Measurements from ENCODE around the gene ZFYVE9.
"Not testable (repeated sequence)": the region's sequence is repeated elsewhere in the genome, so short reads cannot be mapped to it uniquely, and the experiment has no call there.

The ZFYVE9 gene, protein sequence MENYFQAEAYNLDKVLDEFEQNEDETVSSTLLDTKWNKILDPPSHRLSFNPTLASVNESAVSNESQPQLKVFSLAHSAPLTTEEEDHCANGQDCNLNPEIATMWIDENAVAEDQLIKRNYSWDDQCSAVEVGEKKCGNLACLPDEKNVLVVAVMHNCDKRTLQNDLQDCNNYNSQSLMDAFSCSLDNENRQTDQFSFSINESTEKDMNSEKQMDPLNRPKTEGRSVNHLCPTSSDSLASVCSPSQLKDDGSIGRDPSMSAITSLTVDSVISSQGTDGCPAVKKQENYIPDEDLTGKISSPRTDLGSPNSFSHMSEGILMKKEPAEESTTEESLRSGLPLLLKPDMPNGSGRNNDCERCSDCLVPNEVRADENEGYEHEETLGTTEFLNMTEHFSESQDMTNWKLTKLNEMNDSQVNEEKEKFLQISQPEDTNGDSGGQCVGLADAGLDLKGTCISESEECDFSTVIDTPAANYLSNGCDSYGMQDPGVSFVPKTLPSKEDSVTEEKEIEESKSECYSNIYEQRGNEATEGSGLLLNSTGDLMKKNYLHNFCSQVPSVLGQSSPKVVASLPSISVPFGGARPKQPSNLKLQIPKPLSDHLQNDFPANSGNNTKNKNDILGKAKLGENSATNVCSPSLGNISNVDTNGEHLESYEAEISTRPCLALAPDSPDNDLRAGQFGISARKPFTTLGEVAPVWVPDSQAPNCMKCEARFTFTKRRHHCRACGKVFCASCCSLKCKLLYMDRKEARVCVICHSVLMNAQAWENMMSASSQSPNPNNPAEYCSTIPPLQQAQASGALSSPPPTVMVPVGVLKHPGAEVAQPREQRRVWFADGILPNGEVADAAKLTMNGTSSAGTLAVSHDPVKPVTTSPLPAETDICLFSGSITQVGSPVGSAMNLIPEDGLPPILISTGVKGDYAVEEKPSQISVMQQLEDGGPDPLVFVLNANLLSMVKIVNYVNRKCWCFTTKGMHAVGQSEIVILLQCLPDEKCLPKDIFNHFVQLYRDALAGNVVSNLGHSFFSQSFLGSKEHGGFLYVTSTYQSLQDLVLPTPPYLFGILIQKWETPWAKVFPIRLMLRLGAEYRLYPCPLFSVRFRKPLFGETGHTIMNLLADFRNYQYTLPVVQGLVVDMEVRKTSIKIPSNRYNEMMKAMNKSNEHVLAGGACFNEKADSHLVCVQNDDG (N-terminal part only)

DNA sequence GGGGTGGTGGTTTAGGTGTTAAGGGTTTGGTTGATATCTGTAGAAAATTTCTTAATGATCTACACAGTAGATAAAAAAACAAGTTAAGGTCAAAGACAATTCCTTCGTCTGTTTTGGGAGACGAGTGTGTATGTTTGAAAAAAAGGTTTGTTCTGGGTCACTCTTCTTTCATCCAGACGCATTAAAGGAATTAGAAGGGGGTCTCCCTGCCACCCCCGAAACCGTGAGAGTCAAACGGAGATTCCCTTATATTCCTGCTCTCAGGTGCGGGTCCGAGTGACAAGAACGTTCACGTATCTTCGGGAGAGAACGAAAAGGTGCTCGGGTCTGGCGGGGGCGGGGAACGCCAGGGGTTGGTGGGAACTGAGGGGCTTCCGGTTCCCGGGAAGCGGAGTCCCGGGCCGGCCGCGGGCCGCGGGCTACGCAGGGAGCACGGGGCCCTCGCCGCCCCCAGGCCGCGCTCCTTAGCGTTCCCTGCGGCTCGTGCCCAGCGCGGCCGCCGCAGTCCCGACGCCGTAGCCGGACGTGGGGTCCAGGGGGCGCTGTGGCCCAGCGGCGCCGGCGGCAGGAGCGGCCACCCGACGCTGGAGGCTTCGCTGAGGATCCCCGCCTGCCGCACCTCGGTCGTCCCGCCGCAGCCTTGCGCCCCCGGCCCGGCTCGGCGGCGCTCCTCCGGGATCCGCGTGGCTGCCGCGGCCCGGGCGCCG, at the start of gene ZFYVE9:
TSS of gene ZFYVE9 (plus strand) at position 577 of the 707 bp plus-strand sequence. CDS start 91,118 bp downstream, outside the sequence.
- DNase-seq: peak; percentile 86

DNA sequence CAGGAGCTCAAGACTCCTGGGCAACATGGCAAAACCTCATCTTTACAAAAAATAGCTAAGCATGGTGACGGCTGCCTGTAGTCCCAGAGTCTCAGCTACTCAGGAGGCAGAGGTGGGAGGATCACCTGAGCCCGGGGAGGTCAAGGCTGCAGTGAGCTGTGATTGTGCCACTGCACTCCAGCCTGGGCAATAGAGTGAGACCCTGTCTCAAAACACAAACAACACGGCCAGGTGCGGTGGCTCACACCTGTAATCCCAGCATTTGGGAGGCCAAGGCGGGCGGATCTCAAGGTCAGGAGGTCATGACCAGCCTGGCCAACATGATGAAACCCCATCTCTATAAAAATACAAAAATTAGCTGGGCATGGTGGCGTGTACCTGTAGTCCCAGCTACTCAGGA, 47.6 kb upstream of the ZFYVE9 start:
- not testable (repeated sequence) for DNase-seq

GRCh38 chr1:52096216-52096615, 45.7 kb upstream of the ZFYVE9 start:
- DNase-seq: no peak

GRCh38 chr1:52098139-52098871, 43.6 kb upstream of the ZFYVE9 start:
- DNase-seq: peak; percentile 11

DNA sequence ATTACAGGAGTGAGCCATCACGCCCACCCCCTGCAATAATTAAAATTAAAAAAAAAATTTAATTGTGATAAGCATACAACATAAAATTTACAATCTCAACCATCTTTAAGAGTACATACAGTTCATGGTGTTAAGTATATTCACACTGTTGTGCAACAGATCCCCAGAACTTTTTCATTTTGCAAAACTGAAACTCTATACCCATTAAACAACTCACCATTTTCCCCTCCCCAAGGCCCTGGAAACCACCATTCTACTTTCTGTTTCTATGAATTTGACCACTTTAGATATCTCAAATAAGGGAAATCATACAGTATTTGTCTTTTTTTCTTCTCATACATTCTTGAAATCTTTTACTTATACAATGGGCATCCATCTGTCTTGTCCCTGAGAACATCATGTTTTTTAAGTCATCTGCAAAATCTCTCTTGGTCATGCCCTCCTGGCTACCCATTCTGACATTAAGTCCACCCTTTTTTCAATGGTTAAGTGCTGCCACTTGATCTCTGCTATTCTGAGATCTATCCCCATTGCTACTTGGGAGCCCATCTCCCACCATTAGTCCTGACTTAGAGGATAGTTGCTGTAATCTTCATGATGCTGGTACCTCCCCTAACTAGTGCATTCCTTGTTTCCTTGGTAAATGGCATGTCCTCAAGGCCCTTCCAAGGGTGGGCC, 39.4 kb upstream of the ZFYVE9 start:
- no peak for DNase-seq

DNA sequence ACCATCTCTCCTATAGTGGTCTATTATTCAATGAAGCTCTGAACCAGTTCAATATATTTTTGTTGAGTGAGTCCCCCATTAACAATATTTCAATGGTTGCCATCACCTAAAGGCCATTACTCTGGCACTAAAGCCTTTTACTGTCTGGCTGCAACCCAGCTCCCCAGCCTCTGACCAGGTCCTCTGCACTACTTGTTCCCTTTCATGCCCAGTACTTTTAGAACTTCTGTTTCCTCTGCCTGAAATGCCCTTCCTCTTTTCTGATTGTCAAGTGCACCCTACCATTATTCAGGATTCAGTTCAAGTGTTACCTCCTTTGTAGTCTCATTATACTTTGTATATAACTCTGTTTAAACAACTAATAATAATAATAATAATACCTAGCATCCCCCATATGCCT, 30.4 kb upstream of the ZFYVE9 start:
- no peak for DNase-seq

DNA sequence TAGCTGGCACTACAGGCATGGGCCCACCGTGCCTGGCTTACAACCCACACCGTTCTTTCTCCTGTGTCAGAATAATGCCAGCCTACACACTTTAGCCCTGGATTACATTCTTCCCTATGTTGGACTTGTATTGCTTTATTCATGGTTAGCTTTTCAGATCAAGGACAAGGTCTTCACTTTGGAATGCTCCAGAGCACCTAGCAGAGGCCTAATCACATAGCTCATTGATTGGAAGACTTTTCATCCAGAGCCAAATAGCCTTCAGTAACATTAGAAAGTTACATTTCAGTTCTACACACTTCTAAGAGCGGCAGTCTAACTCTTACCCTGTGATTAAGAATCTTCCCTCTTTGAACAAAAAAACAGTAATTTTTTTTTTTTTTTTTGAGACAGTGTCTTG, 29.4 kb upstream of the ZFYVE9 start:
- DNase-seq: no peak

DNA sequence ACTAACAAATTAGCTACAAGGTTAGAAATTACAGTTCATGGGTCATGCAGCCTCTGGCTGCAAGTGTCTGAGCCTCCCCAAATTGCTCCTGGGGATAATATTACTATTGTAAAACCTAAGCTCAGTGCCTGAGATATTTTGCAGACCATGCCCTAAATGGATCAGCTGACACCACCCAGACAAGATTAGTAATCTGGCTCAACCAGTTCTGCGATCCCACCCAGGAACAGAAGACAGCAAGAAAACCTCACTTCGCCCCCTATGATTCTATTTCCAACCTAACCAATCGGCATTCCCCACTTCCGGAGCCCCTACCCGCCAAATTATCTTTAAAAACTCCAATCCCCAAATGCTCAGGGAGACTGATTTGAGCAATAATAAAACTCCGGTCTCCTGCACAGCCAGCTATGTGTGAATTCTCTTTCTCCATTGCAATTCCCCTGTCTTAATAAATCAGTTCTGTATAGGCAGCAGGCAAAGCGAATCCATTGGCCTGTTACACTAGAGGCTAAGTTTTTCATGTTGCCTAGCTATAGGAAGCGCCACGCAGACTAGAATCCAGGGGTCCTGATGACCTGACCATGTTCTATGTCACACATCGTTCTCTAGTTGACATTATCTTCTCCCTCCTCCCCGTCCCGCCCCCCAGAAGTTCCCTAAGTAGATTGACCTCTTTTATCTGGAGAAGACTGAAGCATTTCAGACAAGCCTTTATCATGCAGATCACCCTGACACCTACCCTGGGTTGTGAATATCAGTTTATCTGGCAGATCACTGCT, 22.4 kb upstream of the ZFYVE9 start:
- DNase-seq: no peak

DNA sequence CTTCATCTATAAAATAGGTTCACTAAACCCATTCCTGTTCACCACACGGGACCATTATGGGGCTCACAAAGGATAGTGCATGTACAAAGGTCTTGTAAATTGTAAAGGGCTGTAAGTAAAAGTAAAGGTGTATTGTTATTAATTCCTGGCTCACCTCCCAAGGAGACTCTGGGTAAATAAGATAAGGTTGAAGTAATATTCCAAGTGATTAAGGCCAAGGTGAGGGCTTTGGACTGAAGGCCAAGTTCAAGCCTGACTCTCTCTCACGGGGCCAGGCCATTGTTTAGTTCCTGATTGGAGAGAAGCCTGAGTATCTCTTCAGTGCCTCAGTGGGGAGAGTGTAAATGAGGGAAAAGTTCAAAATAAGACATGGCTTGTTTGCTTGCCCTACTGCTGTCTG, 19.5 kb upstream of the ZFYVE9 start:
- DNase-seq: no peak

DNA sequence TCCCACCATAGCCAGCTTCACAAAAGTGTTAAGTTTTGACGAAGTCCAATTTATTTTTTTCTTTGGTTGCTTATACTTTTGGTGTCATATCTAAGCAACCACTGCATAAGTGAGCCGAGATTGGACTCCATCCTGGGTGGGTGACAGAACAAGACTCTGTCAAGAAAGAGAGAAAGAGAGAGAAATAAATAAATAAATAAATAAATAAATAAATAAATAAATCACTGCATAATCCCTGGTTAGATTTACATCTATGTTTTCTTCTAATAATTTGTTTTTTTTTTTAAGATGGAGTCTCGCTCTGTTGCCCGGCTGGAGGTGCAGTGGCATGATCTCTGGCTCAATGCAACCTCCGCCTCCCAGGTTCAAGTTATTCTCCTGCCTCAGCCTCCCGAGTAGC, 18.3 kb upstream of the ZFYVE9 start:
- no peak for DNase-seq

DNA sequence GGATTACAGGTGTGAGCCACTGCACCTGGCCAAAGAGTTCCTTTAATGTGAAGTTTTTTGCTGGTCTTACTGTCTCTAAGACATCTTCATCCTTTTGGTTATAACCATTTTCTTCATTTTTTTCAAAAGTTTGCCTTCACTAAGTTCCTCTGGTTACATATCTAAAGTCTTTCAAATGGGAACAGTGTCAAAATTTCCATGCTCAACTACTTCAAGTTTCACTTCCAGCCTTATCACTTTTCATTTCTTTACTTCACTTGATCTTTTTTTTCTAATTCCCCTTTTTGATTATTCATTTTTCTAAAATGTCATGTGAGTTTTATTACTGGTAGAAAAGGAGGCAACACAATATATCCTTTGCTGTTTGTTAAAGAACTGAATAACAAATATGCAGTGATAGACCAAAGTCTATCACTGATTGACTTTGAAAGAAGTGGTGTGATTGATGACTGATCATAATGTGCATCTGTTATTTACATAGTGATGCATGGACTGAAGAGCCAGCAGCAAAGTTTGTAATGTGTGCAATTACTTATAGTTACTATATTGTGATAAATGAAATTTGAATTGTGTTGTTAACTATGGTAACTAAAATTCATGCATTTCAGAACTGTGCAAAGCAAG, 16.0 kb upstream of the ZFYVE9 start:
- no peak for DNase-seq

DNA sequence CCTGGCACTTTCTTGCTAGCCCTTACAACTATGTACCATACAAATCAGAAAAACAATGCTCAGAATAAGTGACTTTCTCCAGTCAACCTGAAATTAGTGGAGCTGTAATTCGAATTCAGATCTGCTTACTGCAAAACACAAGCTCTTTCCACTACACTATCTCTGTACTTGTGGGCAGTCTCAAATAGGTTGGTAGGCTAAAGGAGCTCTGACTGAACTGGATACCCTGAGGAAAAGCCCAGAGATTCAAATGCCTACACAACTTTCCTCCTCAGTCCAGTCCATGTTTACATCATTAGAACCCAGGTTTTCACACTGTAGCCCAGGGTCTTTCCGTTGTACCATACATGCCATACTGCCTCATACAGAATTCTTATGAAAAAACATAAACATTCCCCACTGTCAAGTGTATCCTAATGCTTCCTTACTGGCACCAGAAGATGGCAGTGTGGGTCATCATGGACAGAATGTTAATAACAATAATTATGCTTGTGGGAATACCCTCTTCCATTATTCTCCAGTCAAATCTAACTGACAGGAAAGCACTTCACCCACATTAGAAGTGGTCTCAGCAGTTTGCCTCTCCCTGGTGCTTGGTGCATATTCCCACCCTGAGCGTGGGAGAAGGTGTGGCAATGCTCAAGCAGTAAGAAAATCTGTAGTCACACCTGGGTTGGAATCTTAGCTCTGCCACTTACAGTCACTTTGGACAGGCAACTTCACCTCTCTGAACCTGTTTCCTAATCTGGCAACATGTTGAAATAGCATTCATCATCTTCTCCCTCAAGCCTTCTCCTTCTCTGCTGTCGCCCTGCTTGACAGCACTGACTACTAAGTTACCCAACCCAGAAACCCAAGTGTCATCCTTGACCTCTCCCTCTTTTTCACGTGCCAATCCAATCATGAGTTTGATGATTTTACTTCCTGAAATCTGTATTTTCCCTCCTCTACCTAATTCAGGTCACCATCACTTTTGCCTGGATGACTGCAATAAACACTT, 14.4 kb upstream of the ZFYVE9 start:
- DNase-seq: peak; percentile 72

DNA sequence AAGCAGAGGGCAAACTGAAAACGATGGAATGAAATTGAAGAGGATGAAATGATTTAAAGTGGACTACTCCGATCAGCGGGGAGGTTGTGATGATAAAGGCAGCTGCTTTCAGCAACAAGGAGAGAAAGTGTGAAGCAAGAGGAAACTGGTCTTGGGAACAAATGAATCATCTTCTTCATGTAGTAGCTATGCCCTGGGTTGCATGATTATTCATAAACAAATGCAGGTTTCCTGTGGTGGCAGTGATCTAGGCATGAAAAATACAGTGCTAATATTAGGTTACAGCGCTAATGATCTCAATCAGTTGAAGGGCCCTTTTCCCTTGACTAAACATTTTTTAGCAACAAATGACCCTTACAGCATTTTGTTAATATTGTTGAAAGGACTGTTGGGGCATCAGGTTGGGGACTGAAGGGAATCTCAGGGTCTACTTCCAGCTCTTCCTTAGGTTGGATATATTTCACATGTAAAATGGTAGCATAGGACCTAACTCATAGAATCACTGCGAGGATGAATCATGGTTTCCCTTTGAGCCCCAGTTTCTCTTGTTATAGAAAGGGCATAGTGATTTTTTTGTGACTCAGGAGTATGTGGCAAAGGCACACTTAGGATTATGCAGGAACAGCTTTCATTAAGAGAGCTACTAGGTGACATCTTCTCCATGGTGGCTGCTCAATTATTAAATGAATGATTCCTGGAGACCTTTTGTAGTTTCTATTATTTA, 1.9 kb upstream of the ZFYVE9 start:
- DNase-seq: no peak

DNA sequence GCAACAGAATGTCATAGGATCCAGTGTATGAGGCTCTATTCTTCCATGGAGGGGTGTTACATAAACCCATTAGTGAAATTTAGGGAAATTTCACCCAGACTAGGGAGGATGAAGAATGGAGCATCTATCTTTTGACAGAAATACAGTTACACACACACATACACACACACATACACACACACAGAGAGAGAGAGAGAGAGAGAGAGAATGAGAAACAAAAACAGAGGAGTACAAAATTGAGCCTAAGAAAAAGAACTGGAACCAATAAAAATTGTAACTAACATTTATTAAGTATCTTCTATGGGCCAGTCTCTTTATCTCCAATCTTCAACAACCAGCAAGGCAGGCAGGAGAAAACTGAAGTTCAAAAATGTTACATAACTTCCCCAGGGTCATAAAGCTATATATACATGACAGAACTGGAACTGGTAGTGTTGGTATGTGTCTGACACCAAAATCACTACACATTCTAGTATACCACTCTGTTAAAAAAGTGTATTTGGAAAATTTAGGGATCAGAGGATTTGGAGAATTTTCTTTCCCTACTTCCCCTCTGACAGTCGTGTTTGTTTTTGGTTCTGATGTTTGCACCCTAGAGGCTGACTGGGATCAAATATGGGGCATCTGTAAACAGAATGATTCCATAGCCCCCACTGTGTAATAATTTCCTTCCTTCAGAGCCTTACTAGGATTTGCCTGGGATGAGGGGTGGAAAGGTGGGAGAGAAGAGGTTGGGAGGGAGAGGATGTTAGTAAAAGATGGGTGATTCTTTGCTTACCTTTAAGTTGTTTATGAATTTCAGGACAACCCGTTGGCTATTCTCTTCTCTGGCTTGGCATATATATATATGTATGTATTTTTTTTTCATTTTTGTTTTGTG, 1.0 kb upstream of the ZFYVE9 start:
- no peak for DNase-seq

DNA sequence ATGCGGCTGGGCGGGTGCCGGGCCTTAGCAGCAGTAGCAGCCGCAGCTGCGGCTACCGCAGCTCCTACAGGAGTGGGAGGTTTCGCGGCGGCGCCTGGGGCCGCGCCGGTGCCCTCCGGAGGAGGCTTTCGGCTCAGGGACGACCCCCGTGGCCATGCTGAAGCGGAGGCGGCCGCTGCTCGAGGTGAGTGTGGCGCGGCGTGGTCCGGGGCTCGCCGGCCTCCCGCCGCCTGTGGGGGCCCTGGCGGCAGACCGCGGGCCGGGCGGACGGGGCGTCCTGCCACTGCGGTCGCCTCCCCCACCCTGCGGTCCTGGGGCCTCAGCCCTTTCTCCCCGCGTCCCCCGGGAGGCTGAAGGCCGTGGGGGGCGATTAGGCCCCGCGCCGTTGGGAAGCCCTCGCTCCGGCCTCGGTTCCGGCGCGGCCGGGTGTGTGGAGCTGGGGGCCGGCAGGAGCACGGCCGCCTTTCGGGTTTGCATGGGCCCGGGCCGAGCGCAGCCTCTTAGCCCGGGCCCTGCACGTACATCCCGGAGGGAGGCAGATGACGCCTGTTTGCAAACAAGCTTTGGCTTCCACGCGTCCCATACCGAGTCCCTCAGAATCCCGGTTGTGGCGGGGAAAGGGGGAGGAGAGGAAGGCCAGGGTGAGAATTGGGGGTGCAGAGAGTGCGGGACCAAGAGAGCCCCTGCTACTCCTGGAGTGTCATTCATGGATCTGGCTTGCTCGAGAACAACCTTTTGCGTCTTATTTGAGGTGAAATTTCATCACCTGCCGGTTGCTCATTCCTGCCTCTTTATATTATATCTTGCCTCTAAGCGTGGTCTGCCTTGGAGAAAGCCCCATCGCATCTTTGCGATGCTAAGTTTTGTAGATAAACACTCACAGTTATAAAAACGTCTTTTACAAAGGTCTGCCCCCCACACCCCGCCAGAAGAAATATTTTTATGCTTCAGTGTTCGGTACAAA, 613 bp downstream of the ZFYVE9 start:
- DNase-seq: peak; percentile 39

- no peak for DNase-seq
Measured at GRCh38 chr1:52145137-52145536, 3.2 kb downstream of the ZFYVE9 start.

Measured in NCI-H2029 (cell line).